ENCODE results near the gene SH3BP5.

SH3BP5 gene

GRCh38 chr3:15215996-15216395 lies 116.4 kb downstream of the SH3BP5 start:
- Histone ChIP-seq H3K36me3 (ENCODE audit: insufficient read depth, low read length) (peaks cover 75% of the 10 kb centered on the region), H3K4me3 (ENCODE audit: low read length) (no peak overlapping the region)

GRCh38 chr3:15214758-15215157 lies 117.6 kb downstream of the SH3BP5 start:
- Histone ChIP-seq H3K4me3 (ENCODE audit: low read length) (no peak overlapping the region), H3K36me3 (ENCODE audit: insufficient read depth, low read length) (peaks cover 67% of the 10 kb centered on the region), H3K9me3 (ENCODE audit: low read length) (no peaks in the 10 kb centered on the region), H3K4me1 (ENCODE audit: insufficient read depth, low read length) (no peaks in the 10 kb centered on the region), H2AFZ (ENCODE audit: low read depth, low read length) (no peak overlapping the region), H3K27me3 (ENCODE audit: insufficient read depth, low read length) (no peaks in the 10 kb centered on the region)

More at GRCh38 chr3:15215996-15216395, 116.4 kb downstream of the SH3BP5 start:
- H3K9me3 ChIP-seq (ENCODE audit: low read length) = no peaks in the 10 kb centered on the region
- H3K27me3 ChIP-seq (ENCODE audit: insufficient read depth, low read length) = no peaks in the 10 kb centered on the region
- no peak overlapping the region for H2AFZ ChIP-seq (ENCODE audit: low read depth, low read length)
- H3K4me1 ChIP-seq (ENCODE audit: insufficient read depth, low read length) = no peaks in the 10 kb centered on the region

GRCh38 chr3:15211937-15212336 lies 120.4 kb downstream of the SH3BP5 start:
- Histone ChIP-seq H3K36me3 (ENCODE audit: insufficient read depth, low read length) (peaks cover 42% of the 10 kb centered on the region), H2AFZ (ENCODE audit: low read depth, low read length) (no peak overlapping the region), H3K4me3 (ENCODE audit: low read length) (no peak overlapping the region), H3K27me3 (ENCODE audit: insufficient read depth, low read length) (no peaks in the 10 kb centered on the region), H3K4me1 (ENCODE audit: insufficient read depth, low read length) (peaks cover 7% of the 10 kb centered on the region), H3K9me3 (ENCODE audit: low read length) (no peaks in the 10 kb centered on the region)

- no peaks in the 10 kb centered on the region for H3K27me3 ChIP-seq (ENCODE audit: insufficient read depth, low read length)
- H3K36me3 ChIP-seq (ENCODE audit: insufficient read depth, low read length) = peaks cover 15% of the 10 kb centered on the region
- H3K4me1 ChIP-seq (ENCODE audit: insufficient read depth, low read length) = peaks cover 10% of the 10 kb centered on the region
- H3K4me3 ChIP-seq (ENCODE audit: low read length) = peak overlapping the region; percentile 75
- no peak overlapping the region for H2AFZ ChIP-seq (ENCODE audit: low read depth, low read length)
- no peaks in the 10 kb centered on the region for H3K9me3 ChIP-seq (ENCODE audit: low read length)
These were observed 124.4 kb downstream of the SH3BP5 start for GRCh38 chr3:15207836-15208504.

GRCh38 chr3:15206662-15207576 lies 125.5 kb downstream of the SH3BP5 start:
- H3K4me3 ChIP-seq (ENCODE audit: low read length) = peak overlapping the region; percentile 75
- H3K27me3 ChIP-seq (ENCODE audit: insufficient read depth, low read length) = no peaks in the 10 kb centered on the region
- H3K9me3 ChIP-seq (ENCODE audit: low read length) = no peaks in the 10 kb centered on the region
- H2AFZ ChIP-seq (ENCODE audit: low read depth, low read length) = peak overlapping the region; percentile 95
- peaks cover 10% of the 10 kb centered on the region for H3K4me1 ChIP-seq (ENCODE audit: insufficient read depth, low read length)
- H3K36me3 ChIP-seq (ENCODE audit: insufficient read depth, low read length) = peaks cover 4% of the 10 kb centered on the region

- Histone ChIP-seq H3K4me1 (ENCODE audit: insufficient read depth, low read length) (peaks cover 10% of the 10 kb centered on the region), H3K9me3 (ENCODE audit: low read length) (no peaks in the 10 kb centered on the region), H3K27me3 (ENCODE audit: insufficient read depth, low read length) (no peaks in the 10 kb centered on the region), H2AFZ (ENCODE audit: low read depth, low read length) (peak within 1 kb of the TSS; percentile 95), H3K4me3 (ENCODE audit: low read length) (peak within 1 kb of the TSS; percentile 75), H3K36me3 (ENCODE audit: insufficient read depth, low read length) (peaks cover 4% of the 10 kb centered on the region)
These were observed 126.3 kb downstream of the SH3BP5 start, which contains the start of gene CAPN7 for GRCh38 chr3:15205934-15206661. CAPN7 (plus strand) TSS chr3:15206246; CDS start chr3:15206496, 250 bp downstream.

- no peaks in the 10 kb centered on the region for H3K9me3 ChIP-seq (ENCODE audit: low read length)
- peak overlapping the region; percentile 75 for H3K4me3 ChIP-seq (ENCODE audit: low read length)
- H3K4me1 ChIP-seq (ENCODE audit: insufficient read depth, low read length) = peaks cover 10% of the 10 kb centered on the region
- H2AFZ ChIP-seq (ENCODE audit: low read depth, low read length) = peak overlapping the region; percentile 95
- peaks cover under 1% of the 10 kb centered on the region for H3K36me3 ChIP-seq (ENCODE audit: insufficient read depth, low read length)
- no peaks in the 10 kb centered on the region for H3K27me3 ChIP-seq (ENCODE audit: insufficient read depth, low read length)
These were observed 126.9 kb downstream of the SH3BP5 start for GRCh38 chr3:15205482-15205933.

Data from neuron (in vitro differentiated cells).